Natural killer cell treated with Interleukin-12 subunit alpha and Interleukin-12 subunit beta and Interleukin-15 and Interleukin-18, amount 100 ng/mL, for 72 hours (primary cell): ENCODE data around the gene RBM24. TPM values are rescaled to one million over a fixed set of nuclear protein-coding genes. Genes with fewer than 3 reads are reported as not detected.
"Not testable (repeated sequence)": the region's sequence is repeated elsewhere in the genome, so short reads cannot be mapped to it uniquely, and the experiment has no call there.

ENCODE experiments used
- ATAC-seq, 2 donors: fragments of 150-1000 bp; cut with Tn5 transposase in 1 of 2; sonication (Bioruptor Pico), chemical (Tn5 transposase) in 1 of 2; 2 replicates each; pipeline ENCODE4 v1.10.0; 2021
- DNase-seq: peaks from one replicate; pipeline ENCODE4 v3.0.0; 2022; ENCODE audit warnings: low spot score
- H3K27ac Mint-ChIP-seq, 2 donors: 1 replicate in 1 of 2; 2 replicates in 1 of 2; pipeline ENCODE4 v1.8.0; 2022; ENCODE audit warnings: mixed read lengths in 2 of 2, mild to moderate bottlenecking in 1 of 2, moderate library complexity in 1 of 2
- H3K27me3 Mint-ChIP-seq, 2 donors: 1 replicate in 1 of 2; 2 replicates in 1 of 2; pipeline ENCODE4 v1.8.0; 2022; ENCODE audit warnings: mixed read lengths in 2 of 2
- H3K36me3 Mint-ChIP-seq: one replicate; pipeline ENCODE4 v1.8.0; 2022; ENCODE audit warnings: mixed read lengths
- H3K4me1 Mint-ChIP-seq, 2 donors: 1 replicate in 1 of 2; 2 replicates in 1 of 2; pipeline ENCODE4 v1.8.0; 2022; ENCODE audit warnings: low read depth in 2 of 2, mixed read lengths in 2 of 2, mild to moderate bottlenecking in 1 of 2
- H3K4me3 Mint-ChIP-seq: one replicate; pipeline ENCODE4 v1.8.0; 2022; ENCODE audit warnings: mixed read lengths
- H3K9me3 Mint-ChIP-seq: 2 replicates; pipeline ENCODE4 v1.8.0; 2022; ENCODE audit warnings: mixed read lengths
- total RNA-seq, 2 donors: library from RNA; stranded (reverse); gene quantifications; one replicate each; pipeline ENCODE4 v1.2.3, GENCODE V29; 2022

Gene RBM24
- total RNA-seq, 2 donors from 2014 or later: not detected

DNA sequence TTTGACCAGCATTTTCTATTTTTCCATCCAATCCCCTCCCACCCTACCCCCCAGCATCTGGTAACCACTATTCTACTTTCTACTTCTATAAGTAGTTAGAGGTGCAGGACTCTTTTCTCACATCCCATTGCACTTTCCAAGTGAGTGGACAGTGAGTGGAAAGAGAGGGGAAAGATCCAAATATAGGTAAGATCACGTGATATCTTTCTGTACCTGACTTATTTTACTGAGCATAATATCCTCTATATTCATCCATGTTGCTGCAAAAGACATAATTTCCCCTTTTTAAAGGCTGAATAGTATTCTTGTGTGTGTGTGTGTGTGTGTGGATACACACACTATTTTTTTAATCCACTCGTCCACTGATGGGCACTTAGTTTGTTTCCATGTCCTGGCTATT is 18.1 kb downstream of the RBM24 start:
- H3K36me3 Mint-ChIP-seq: no peaks in the 10 kb centered on the region
- H3K27me3 Mint-ChIP-seq: peaks cover 15 to 22% of the 10 kb centered on the region in 2 donors
- no peak overlapping the region for H3K4me3 Mint-ChIP-seq
- ATAC-seq (no peak), DNase-seq (no peak)
- no peaks in the 10 kb centered on the region for H3K9me3 Mint-ChIP-seq
- no peak overlapping the region for H3K27ac Mint-ChIP-seq
- H3K4me1 Mint-ChIP-seq: no peaks in the 10 kb centered on the region

DNA sequence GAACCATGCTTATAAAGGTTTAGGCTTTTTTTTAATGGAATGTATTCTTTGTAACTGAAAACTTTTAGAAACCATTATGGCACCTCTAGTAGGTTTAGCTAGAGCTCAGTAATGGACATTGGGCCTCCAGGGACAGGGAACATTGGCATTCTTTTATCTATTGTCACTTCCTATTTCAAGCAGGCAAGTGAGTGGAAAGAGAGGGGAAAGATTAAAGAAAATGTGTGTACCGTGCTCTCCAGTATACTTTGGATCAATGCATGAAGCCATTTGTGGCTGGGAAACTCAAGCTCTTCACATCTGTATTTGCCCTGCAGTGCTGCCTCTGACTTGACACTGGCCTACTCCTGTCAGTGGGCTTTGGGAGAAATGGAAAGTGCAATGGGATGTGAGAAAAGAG is 18.6 kb downstream of the RBM24 start:
- DNase-seq: no peak
- no peak overlapping the region for H3K4me3 Mint-ChIP-seq
- no peak overlapping the region for H3K27ac Mint-ChIP-seq
- no peaks in the 10 kb centered on the region for H3K9me3 Mint-ChIP-seq
- ATAC-seq: no peak
- H3K4me1 Mint-ChIP-seq: no peaks in the 10 kb centered on the region
- H3K27me3 Mint-ChIP-seq: peaks cover 15 to 22% of the 10 kb centered on the region in 2 donors
- no peaks in the 10 kb centered on the region for H3K36me3 Mint-ChIP-seq

DNA sequence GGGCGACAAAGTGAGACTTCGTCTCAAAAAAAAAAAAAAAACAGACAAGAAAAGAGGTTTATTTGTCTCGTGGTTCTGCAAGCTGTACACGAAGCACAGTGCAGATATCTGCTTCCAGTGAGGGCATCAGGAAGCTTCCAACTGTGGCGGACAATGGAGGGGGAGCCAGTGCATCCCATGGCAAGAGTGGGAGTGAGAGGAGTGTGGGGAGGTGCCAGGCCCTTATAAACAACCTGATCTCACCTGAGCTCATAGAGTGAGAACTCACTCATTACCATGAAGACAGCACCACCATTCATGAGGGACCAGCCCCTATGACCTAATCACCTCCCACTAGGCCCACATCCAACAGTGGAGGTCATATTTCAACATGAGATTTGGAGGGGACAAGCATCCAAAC is 19.5 kb downstream of the RBM24 start:
- Mint-ChIP-seq H3K27me3 (peaks cover 15 to 22% of the 10 kb centered on the region in 2 donors), H3K4me3 (no peak overlapping the region), H3K27ac (no peak overlapping the region), H3K36me3 (no peaks in the 10 kb centered on the region), H3K9me3 (no peaks in the 10 kb centered on the region), H3K4me1 (no peaks in the 10 kb centered on the region)
- ATAC-seq (no peak), DNase-seq (no peak)

DNA sequence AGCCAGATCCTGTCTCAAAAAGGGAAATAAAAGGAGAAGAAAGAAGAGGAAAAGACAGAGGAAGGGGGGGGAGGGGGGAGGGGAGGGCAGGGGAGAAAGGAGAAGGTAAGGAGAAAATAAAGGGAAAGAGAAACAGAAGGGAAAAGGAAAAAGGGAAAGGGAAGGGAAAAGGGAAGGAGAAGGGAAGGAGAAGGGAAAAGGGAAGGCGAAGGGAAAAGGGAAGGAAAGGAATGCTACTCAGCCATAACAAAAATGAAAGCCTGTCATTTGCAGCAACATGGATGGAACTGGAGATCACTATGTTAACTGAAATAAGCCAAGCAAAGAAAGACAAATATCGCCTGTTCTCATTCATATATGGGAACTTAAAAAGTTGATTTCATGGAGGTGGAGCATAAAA is 22.3 kb downstream of the RBM24 start:
- DNase-seq: no peak
- Mint-ChIP-seq H3K36me3 (no peaks in the 10 kb centered on the region), H3K4me3 (no peak overlapping the region), H3K27me3 (peaks cover 3 to 8% of the 10 kb centered on the region in 2 donors), H3K4me1 (no peaks in the 10 kb centered on the region), H3K9me3 (no peaks in the 10 kb centered on the region), H3K27ac (no peak overlapping the region)
- ATAC-seq: no peak

- no peaks in the 10 kb centered on the region for H3K36me3 Mint-ChIP-seq
- DNase-seq (no peak), ATAC-seq (peak in 1 of 2 donors; percentile 43)
- no peaks in the 10 kb centered on the region for H3K4me1 Mint-ChIP-seq
- H3K27me3 Mint-ChIP-seq: peaks cover 5 to 8% of the 10 kb centered on the region in 2 donors
- H3K27ac Mint-ChIP-seq: no peak overlapping the region
- H3K4me3 Mint-ChIP-seq: no peak overlapping the region
- H3K9me3 Mint-ChIP-seq: no peaks in the 10 kb centered on the region
These were observed 24.2 kb downstream of the RBM24 start for GRCh38 chr6:17305219-17306001.

DNA sequence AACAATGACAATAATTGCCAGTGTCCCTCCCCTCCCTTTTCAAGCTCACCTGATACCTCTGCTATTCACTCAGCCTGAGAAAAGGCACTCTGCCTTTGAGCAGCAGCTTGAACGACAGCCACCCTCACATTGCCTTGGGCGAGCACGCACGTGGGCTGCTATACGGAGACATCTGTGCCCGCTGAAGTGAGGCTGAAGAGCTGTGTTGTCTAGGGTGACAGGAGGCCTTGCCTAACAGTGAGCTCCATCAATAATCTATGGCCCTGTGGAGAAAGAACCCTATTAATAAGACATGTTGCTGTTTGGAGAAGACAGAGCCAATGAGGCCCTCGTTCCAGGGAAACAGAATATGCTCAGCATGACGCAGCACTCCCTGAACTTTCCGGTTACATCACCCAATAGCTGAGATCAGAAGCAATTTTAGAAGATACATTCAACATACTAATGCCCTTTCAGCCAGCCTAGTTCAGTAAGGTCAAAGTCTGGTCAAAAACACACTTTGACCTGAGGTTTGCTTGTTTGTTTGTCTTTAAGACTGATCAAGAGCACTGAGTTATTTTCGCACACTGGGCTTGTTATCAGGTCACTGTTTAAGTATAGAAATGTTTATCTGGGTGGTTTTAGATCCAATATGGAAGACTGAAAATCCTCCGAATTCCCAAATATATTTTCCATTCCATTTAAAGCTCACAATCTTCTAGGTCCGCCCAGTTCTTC is 30.6 kb downstream of the RBM24 start:
- ATAC-seq (no peak), DNase-seq (no peak)
- Mint-ChIP-seq H3K36me3 (no peaks in the 10 kb centered on the region), H3K4me1 (no peaks in the 10 kb centered on the region), H3K27ac (no peak overlapping the region), H3K9me3 (no peaks in the 10 kb centered on the region), H3K4me3 (no peak overlapping the region), H3K27me3 (peaks cover 4 to 8% of the 10 kb centered on the region in 2 donors)

DNA sequence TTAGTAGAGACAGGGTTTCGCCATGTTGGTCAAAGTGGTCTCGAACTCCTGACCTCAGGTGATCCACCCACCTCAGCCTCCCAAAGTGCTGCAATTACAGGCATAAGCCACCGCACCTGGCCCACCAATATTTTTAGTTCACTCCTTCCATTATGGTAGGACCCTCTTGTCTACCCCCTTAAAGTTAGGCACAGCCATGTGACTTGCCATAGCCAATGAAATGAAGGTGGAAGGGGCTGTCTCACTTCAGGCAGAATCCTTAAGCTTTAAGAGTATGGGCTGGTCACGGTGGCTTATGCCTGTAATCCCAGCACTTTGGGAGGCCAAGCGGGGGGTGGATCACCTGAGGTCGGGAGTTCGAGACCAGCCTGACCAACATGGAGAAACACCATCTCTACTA is 32.1 kb downstream of the RBM24 start:
- H3K9me3 Mint-ChIP-seq, H3K27me3 Mint-ChIP-seq, H3K27ac Mint-ChIP-seq, H3K4me1 Mint-ChIP-seq, DNase-seq, ATAC-seq, H3K4me3 Mint-ChIP-seq, H3K36me3 Mint-ChIP-seq: not testable (repeated sequence)

DNA sequence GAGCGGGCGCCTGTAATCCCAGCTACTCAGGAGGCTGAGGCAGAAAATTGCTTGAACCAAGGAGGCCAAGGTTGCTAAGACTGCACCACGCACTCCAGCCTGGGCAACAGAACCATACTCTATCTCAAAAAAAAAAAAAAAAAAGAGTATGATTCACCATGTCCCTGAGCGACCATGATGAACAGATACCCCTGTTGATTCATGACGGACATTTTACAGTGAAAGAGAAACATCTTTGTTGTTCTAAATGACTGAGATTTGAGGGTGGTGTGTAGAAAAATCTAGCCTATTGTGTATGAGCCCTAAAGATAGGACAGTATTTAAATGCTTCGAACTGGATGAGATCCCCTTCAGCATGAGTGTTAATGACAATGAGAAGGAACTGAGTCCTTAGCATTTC is 32.8 kb downstream of the RBM24 start:
- Mint-ChIP-seq H3K4me1 (no peaks in the 10 kb centered on the region), H3K4me3 (no peak overlapping the region)
- ATAC-seq: no peak

DNA sequence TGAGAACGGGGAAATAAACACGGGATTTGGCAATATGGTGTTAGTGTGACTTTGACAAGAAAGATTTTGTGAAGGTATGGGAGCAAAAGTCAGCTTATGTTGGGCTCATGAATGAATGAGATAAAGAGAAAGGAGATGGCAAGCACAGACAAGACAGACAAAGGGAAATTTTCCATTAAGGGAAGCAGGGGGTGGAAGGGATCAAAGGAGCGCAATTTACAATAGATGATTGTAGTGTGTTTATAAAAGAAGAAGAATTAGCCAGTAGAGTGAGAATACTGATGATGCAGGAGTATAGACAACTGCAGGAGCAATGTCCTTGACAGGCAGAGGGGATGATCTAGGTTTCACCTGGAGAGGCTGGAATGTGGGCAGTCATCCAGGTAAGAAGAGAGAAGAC is 34.1 kb downstream of the RBM24 start:
- H3K27me3 Mint-ChIP-seq: peaks cover 2 to 8% of the 10 kb centered on the region in 2 donors
- H3K27ac Mint-ChIP-seq: no peak overlapping the region
- H3K4me3 Mint-ChIP-seq: no peak overlapping the region
- ATAC-seq (no peak), DNase-seq (no peak)
- H3K4me1 Mint-ChIP-seq: no peaks in the 10 kb centered on the region
- H3K36me3 Mint-ChIP-seq: no peaks in the 10 kb centered on the region
- no peaks in the 10 kb centered on the region for H3K9me3 Mint-ChIP-seq

More for the DNA sequence above, 32.8 kb downstream of the RBM24 start:
- H3K27ac Mint-ChIP-seq: no peak overlapping the region
- no peaks in the 10 kb centered on the region for H3K9me3 Mint-ChIP-seq
- no peaks in the 10 kb centered on the region for H3K36me3 Mint-ChIP-seq
- H3K27me3 Mint-ChIP-seq: peaks cover 2 to 8% of the 10 kb centered on the region in 2 donors
- DNase-seq: no peak

- H3K36me3 Mint-ChIP-seq: no peaks in the 10 kb centered on the region
- DNase-seq: no peak
- H3K4me3 Mint-ChIP-seq: no peak overlapping the region
- peaks cover 2 to 8% of the 10 kb centered on the region in 2 donors for H3K27me3 Mint-ChIP-seq
- H3K27ac Mint-ChIP-seq: no peak overlapping the region
- no peak for ATAC-seq
- no peaks in the 10 kb centered on the region for H3K4me1 Mint-ChIP-seq
- no peaks in the 10 kb centered on the region for H3K9me3 Mint-ChIP-seq
These were observed 37.4 kb downstream of the RBM24 start for GRCh38 chr6:17318435-17319165.

DNA sequence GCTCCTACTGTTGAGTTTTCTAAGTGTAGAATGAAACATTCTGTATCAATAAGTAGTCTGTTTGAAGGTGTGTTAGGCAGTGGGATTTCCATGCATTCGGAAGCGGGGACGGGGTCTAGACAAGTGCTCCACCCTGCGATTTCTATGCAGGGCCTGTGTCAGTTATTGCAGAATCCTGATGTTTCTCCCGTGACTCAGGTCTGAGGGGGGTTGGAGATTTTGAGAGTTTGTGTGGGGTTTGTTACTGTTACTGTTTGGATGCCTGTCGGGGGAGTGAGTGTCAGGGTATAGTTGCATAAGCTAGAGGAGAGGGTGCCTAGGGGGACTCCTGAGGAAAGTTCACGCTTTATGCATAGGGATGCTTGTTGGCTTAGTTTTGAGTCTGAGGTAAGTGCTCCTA is 39.1 kb downstream of the RBM24 start:
- H3K4me3 Mint-ChIP-seq, H3K9me3 Mint-ChIP-seq, H3K27ac Mint-ChIP-seq, H3K27me3 Mint-ChIP-seq, H3K36me3 Mint-ChIP-seq, H3K4me1 Mint-ChIP-seq, ATAC-seq, DNase-seq: not testable (repeated sequence)

- no peaks in the 10 kb centered on the region for H3K9me3 Mint-ChIP-seq
- no peak for DNase-seq
- peaks cover 0 to 5% of the 10 kb centered on the region in 2 donors for H3K27me3 Mint-ChIP-seq
- H3K36me3 Mint-ChIP-seq: no peaks in the 10 kb centered on the region
- no peak overlapping the region for H3K27ac Mint-ChIP-seq
- no peaks in the 10 kb centered on the region for H3K4me1 Mint-ChIP-seq
- H3K4me3 Mint-ChIP-seq: no peak overlapping the region
- no peak for ATAC-seq
These were observed 50.1 kb downstream of the RBM24 start for GRCh38 chr6:17331238-17331637.

- no peaks in the 10 kb centered on the region for H3K9me3 Mint-ChIP-seq
- H3K4me1 Mint-ChIP-seq: no peaks in the 10 kb centered on the region
- no peak overlapping the region for H3K27ac Mint-ChIP-seq
- H3K4me3 Mint-ChIP-seq: no peak overlapping the region
- ATAC-seq: no peak
- peaks cover 4% of the 10 kb centered on the region for H3K36me3 Mint-ChIP-seq
- DNase-seq: no peak
- H3K27me3 Mint-ChIP-seq: peaks cover 5 to 8% of the 10 kb centered on the region in 2 donors
These were observed 53.1 kb downstream of the RBM24 start for GRCh38 chr6:17334265-17334664.

GRCh38 chr6:17336425-17336824 is 55.3 kb downstream of the RBM24 start:
- H3K36me3 Mint-ChIP-seq: peaks cover 4% of the 10 kb centered on the region
- H3K9me3 Mint-ChIP-seq: no peaks in the 10 kb centered on the region
- ATAC-seq (no peak), DNase-seq (no peak)
- H3K4me1 Mint-ChIP-seq: no peaks in the 10 kb centered on the region
- no peak overlapping the region for H3K27ac Mint-ChIP-seq
- peaks cover 2 to 15% of the 10 kb centered on the region in 2 donors for H3K27me3 Mint-ChIP-seq
- H3K4me3 Mint-ChIP-seq: no peak overlapping the region
